ENCODE measurements around the gene SOAT1. TPM values are rescaled to one million over a fixed set of nuclear protein-coding genes. Genes with fewer than 3 reads are reported as not detected.

The SOAT1 gene
- total RNA-seq, 1 donor from 2014 or later = 52.6 TPM

DNA sequence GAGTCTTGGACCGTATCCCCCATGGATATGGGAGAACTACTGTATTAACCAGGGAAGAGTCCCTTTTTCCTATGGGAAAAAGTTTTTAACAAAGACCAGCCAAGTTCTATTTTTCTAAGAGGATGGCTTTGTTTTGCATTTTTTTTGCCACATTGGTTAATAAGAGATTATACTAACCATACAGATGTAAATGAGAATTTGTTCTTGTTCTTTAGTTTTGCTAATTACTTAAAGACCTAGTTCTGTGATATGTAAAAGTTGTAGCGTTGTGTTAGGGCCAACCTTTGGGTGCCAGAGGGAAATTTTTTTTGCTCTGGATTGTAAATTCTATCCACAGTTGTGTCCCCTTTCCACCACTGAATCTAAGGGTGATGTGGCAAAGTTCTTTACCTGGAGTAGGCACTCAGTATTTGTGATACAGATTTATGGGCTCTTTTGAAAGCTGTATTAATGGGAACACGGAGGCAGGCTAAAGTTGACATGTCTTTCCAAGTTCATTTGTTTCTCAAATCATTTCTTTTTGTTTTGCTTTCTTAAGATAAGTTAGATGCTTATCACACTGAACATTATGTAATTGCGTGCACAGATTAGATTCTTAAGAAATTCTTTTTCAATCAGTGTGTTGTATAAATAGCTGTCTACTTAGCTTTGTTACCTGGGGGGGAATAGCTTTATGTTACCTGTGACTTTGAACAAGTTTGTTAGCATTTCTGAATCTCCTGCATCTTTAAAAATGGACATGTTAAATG, 2.9 kb downstream of the SOAT1 start:
- H3K27ac Mint-ChIP-seq (ENCODE audit: unreplicated experiment) = no peak overlapping the region
- peaks cover 39% of the 10 kb centered on the region for H3K4me1 Mint-ChIP-seq (ENCODE audit: low read depth)
- no peak for DNase-seq (ENCODE audit: low spot score)
- no peaks in the 10 kb centered on the region for H3K36me3 Mint-ChIP-seq (ENCODE audit: low read depth)
- H3K27me3 Mint-ChIP-seq (ENCODE audit: low read depth) = no peaks in the 10 kb centered on the region
- TF ChIP-seq, protein P1, sequence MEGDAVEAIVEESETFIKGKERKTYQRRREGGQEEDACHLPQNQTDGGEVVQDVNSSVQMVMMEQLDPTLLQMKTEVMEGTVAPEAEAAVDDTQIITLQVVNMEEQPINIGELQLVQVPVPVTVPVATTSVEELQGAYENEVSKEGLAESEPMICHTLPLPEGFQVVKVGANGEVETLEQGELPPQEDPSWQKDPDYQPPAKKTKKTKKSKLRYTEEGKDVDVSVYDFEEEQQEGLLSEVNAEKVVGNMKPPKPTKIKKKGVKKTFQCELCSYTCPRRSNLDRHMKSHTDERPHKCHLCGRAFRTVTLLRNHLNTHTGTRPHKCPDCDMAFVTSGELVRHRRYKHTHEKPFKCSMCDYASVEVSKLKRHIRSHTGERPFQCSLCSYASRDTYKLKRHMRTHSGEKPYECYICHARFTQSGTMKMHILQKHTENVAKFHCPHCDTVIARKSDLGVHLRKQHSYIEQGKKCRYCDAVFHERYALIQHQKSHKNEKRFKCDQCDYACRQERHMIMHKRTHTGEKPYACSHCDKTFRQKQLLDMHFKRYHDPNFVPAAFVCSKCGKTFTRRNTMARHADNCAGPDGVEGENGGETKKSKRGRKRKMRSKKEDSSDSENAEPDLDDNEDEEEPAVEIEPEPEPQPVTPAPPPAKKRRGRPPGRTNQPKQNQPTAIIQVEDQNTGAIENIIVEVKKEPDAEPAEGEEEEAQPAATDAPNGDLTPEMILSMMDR (IDR thresholded peaks at IDR 0.05) = no peak
- H3K4me3 Mint-ChIP-seq (ENCODE audit: unreplicated experiment) = no peak overlapping the region
- no peaks in the 10 kb centered on the region for H3K9me3 Mint-ChIP-seq (ENCODE audit: low read depth)

DNA sequence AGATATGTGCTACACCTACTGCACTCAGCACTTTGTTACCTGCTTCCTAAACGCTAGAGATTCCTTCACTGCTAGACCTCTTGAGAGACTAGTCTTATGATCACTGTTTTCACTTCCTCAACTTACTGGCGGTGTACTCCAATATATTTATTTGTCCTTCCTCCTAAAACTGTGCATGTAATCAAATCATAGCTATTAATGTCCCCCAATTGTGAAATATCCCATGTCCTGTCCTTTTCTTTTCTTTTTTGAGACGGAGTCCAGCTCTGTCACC, 3.4 kb downstream of the SOAT1 start:
- H3K9me3 Mint-ChIP-seq (ENCODE audit: low read depth) = no peaks in the 10 kb centered on the region
- no peak overlapping the region for H3K27ac Mint-ChIP-seq (ENCODE audit: unreplicated experiment)
- TF ChIP-seq, protein P1 (IDR thresholded peaks at IDR 0.05) = no peak
- peaks cover 39% of the 10 kb centered on the region for H3K4me1 Mint-ChIP-seq (ENCODE audit: low read depth)
- no peak for DNase-seq (ENCODE audit: low spot score)
- no peaks in the 10 kb centered on the region for H3K36me3 Mint-ChIP-seq (ENCODE audit: low read depth)
- no peaks in the 10 kb centered on the region for H3K27me3 Mint-ChIP-seq (ENCODE audit: low read depth)
- H3K4me3 Mint-ChIP-seq (ENCODE audit: unreplicated experiment) = no peak overlapping the region

DNA sequence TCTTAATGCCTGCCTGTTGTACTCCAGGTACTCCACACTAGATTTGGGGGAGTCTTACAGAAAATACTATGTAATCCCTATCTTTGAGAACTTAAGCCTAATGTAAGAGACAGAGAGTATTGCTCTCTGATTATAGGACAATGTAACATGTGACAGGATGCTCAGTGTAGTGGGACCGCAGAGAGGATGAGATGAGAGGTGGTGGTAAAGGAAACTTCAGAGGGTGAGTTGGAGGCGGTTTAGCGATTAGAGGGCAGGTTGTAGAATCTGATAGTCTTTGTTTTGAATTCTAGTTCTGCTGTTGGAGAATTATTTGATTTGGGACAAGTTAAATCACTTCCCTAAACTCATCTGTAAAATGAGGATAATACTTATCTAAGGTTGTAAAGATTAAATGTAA, 5.4 kb downstream of the SOAT1 start:
- Mint-ChIP-seq H3K36me3 (ENCODE audit: low read depth) (peaks cover 3% of the 10 kb centered on the region), H3K4me3 (ENCODE audit: unreplicated experiment) (no peak overlapping the region), H3K27ac (ENCODE audit: unreplicated experiment) (no peak overlapping the region), H3K4me1 (ENCODE audit: low read depth) (peaks cover 29% of the 10 kb centered on the region), H3K9me3 (ENCODE audit: low read depth) (no peaks in the 10 kb centered on the region), H3K27me3 (ENCODE audit: low read depth) (no peaks in the 10 kb centered on the region)
- TF ChIP-seq, protein P1 (IDR thresholded peaks at IDR 0.05) = no peak
- no peak for DNase-seq (ENCODE audit: low spot score)

DNA sequence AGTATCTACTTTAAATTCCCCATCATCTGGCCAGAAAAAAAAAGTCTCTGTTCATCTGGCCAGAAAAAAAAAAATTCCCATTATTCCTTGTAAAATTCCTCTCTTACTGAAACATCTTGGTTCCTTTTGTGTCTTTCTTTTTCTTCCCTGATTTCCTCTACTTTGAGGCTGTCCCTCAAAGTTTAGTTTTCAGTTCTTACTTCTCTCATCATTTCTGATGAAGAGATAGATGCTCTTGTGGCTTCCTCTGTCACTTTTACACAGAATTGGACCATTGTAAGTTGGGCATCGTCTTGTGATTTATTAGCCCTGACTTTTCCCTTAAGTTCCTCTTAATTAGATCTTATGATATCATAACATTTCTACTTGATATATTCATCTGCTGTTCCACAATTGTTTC, 6.5 kb downstream of the SOAT1 start:
- Mint-ChIP-seq H3K36me3 (ENCODE audit: low read depth) (peaks cover 5% of the 10 kb centered on the region), H3K4me1 (ENCODE audit: low read depth) (peaks cover 23% of the 10 kb centered on the region), H3K4me3 (ENCODE audit: unreplicated experiment) (no peak overlapping the region), H3K9me3 (ENCODE audit: low read depth) (no peaks in the 10 kb centered on the region), H3K27me3 (ENCODE audit: low read depth) (no peaks in the 10 kb centered on the region), H3K27ac (ENCODE audit: unreplicated experiment) (no peak overlapping the region)
- TF ChIP-seq, protein P1 (IDR thresholded peaks at IDR 0.05) = no peak
- no peak for DNase-seq (ENCODE audit: low spot score)

DNA sequence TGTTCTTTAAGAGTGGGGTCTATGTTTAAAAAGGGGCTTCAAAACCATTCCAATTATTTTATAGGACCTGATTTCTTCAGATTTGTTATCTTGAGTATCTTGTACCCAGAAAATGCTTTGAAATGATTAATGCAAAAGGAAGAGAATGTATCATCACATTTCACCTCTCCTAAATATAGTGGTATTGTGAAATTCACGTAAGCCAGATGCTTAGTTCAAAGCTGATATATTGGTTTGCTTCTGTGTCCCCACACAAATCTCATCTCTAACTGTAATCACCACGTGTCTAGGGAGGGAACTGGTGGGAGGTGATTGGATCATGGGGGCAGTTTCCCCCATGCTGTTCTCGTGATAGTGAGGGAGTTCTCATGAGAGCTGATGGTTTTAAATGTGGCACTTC, 8.5 kb downstream of the SOAT1 start:
- TF ChIP-seq, protein P1 (IDR thresholded peaks at IDR 0.05) = no peak
- Mint-ChIP-seq H3K4me3 (ENCODE audit: unreplicated experiment) (no peak overlapping the region), H3K27me3 (ENCODE audit: low read depth) (no peaks in the 10 kb centered on the region), H3K4me1 (ENCODE audit: low read depth) (peaks cover 17% of the 10 kb centered on the region), H3K9me3 (ENCODE audit: low read depth) (no peaks in the 10 kb centered on the region), H3K27ac (ENCODE audit: unreplicated experiment) (no peak overlapping the region), H3K36me3 (ENCODE audit: low read depth) (peaks cover 9% of the 10 kb centered on the region)
- no peak for DNase-seq (ENCODE audit: low spot score)
